ENCODE data around the gene GALNT2.

GALNT2 gene

DNA sequence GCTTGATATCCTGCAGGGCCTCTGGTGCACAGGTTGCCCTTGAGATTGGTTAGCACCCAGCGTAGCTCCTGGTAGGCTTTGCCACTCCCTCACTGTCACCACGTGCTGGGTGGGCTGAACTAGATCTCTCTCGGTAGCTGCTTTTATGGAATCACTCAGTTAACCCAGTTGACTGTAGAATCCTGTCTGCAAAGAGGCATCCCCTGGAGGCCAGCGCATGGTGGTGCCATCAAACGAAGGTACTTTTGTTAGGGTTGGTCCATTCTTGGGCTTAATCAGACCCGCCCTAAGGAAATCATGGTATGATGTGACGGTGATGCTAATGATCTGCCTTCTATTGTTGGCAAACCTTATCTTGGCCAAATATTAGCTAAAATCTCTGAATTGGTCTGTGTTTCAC, 153.4 kb downstream of the GALNT2 start:
- no peak for DNase-seq

DNA sequence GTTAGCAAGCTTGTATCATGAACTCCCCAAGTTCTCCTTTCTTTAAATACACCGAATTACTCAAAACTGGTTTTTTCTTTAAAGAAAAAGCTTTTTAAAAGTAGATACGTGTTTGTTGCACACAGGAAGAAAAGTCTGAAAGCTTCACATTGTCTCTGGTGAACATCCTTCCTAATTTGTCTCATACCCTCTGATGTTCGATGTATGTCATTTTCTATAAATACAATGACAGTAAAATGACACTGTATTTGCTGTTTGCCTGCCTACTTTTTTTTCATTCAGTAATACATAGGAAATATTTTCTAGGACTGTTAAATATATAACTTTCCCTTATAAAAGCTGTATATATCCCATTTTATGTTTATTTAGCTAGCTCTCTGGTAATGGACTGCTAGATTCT, 153.9 kb downstream of the GALNT2 start:
- DNase-seq = no peak

DNA sequence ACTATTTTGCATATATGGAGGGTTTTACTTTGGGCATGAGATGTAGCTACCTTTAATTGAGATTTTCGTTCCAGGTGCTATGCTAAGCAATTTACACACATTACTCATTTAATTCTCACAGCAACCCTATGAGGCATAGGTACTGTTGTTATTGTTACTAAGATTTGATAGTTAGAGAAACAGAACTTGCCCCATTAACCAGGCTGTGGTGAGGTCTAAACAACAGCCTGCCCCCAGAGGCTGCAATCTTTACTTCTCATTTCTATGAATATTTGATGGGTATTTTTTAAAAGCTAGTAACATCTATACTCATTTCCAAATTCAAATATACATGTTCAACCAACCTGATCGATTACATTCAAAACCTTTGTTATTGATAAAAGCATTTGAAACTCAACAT, 155.6 kb downstream of the GALNT2 start:
- DNase-seq = no peak

DNA sequence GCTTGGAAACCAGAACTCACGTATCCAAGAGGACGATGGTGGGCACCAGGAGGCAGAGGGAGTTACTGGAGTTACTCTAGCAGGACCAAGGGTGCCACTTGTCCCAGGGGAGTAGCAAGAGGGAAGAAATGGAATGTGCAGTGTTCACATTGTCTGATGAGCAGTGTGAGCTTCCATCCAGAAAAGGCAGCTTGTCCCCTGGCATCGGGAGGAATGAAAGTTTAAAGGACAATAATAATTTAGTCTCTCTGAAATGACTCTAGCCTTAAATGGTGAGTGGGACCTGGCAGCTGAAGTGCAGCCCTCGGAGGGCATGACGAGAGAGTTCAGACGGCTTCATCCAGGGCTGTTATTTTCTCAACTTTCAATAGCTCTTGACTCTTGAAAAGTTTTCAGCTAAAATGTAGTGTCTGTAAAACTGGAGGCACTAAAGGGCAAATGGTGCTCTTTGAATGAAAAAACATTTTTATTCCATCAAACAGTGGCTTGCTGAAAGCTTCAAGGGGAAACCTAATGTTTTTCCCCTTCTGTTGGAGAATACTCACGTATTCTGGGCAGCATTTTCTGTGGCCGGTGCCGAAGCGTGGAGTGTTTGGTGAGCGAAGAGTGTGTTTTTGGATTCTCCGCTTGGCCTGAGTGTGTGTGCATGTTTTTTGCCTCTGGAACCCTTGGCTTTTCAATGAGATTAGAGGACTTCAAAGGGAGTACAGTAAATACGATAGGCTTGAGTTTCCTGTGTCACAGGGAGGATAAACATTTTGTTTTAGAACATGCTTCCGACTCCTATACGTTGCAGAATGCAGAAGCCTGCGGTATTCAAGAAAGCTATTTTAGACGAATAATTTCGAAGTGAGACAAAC, 157.3 kb downstream of the GALNT2 start:
- DNase-seq = no peak

DNA sequence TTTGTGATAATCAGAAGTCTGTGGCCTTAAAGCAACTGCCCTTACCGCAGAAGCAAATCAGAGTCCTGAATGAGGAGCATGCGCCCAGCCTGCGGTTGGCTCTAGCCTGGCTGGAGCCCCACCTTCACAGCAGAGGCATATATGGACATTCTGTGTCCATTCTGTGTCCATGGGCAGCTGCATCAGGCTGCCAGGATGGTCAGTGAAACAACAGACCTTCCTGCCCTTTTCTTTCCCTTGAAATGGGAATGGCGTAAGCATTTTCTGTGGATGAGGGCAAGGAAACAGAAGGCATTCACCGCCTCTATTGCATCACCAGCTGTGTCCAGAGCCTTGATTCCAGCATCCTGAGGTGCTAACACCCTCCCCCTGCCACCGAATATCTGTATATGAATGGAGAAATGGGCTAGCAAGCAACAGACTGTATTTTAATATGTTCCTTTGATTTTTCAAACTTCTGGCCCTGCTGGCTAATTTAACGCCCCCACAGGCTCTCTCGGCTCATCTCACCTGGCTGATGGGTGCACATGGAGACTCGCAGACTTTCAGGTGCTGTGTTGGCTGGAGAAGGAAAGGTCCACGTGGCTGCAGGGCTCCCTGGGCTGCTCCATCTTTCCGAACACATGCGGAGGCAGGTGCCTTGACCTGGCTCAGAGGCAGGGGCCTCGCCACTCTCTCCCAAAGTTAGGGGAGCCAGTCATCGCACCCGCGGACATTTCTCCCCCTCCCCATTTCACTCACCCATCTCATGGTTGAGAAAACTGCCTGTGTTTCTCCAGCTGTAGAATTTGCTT, 159.2 kb downstream of the GALNT2 start:
- no peak for DNase-seq

DNA sequence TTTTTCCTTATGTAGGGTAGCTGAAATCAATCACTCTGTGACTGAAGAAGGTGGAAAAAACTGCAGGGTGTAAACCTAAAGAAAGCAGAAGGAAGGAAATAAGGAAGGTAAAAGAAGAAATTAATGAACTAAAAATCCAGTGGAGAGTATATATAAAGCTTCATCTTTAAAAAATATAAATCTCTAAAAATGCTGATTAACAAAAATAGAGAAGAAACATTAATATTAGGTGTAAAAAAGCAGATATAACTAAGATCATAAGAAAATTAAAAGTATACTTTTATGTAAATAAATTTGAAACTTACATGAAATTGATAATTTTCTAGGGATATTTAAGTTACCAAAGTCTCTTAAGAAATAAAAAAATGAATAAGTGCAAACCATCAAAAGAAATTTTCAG, 159.8 kb downstream of the GALNT2 start:
- no peak for DNase-seq

DNA sequence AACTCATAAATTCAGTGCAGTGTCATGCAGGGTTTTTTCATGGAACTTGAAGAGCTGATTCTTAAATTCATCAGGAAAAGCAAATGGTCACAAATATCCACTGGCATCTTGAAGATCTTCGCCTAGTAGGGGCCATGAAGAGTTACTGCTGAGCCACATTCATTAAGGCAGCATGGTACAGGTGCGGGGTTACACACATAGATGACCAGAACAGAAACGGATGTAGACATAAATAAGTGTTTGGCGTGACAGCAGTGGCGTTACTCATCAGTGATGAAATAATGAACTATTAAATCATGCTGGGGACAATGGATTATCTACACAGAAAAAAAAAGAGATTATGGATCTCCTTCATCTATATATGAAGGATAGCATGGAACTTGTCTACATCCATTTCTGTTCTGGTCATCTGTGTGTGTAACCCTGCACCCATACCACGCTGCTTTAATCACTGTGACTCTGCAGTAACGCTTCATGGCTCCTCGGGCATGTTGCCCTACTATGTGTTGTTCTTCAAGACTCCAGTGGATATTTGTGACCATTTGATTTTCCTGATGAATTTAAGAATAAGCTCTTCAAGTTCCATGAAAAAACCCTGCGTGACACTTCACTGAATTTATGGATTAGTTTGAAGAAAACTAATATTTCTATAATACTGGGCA, 161.3 kb downstream of the GALNT2 start:
- no peak for DNase-seq

DNA sequence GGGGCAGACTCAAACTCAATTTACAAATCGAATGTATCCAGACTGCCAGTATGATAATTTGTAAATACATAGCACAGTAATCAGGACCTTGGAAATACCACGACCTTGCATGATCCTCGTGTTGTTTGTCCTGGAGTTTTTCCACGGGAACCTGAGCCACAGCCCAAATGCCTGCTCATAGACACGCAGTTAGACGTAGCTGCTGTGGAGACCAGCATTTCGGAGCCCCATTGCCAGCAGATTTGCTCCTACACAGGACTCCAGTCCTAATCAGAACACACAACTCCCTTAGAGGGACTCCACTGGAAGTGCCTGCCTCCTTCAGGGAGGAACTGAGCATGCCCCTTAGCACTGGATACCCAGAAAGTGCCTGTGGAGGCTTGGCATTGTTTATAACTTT, 163.2 kb downstream of the GALNT2 start:
- DNase-seq = no peak

DNA sequence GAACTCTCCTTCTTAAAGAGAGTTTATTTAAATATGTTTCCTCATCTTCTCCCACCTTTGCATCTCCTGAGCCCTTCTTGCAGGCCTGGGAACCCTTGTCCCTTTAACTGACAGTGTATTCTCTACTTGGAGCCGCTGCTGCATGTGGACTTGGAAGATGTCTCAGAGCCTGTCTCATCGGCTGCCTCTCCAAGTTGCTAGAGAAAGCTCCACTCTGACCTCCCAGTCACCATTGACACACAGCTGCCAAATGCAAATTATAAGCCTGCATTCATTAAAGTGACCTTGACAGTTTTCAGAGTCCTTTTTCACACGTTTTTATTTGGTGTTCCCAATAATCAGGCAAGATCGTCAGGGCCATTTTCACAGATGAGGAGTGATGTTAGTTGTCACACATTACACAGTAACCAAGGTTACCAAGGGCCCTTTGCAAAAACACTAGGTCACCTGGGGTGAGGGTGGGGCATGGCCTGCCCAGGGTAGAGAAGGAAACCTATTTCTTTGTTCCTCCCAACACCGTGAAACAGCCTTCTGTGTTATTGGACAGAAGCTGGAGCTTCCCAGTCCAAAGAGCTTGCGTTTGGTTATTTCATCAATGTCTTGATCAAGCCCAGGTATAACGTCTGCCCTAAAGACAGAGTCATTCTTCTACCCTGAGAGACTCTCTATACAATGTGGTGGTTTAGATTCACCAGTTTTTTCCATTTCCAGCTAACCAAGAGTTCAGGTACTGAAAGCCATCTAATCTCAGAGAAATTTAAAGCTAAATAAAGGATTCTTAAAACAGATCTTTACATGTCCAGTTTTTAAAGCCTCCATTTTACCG, 164.1 kb downstream of the GALNT2 start:
- DNase-seq = no peak

DNA sequence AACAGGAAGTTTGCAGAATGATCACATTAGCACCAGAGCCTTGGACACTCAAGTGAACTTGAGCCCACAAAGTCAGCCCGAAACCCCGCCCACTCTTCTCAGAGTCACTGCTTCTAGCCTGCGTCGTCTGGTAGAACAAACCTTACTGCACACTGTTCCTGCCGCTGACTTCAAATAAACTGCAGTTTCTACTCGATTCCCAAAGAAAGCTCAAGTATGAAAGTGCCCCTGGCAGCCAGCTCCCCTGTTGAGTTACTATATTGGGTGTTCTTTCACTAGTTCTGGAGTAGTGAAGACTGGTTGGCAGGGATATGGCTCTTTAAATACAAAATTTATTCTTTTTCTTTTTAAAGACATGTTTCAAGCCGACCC, 164.7 kb downstream of the GALNT2 start:
- DNase-seq = peak; percentile 49

DNA sequence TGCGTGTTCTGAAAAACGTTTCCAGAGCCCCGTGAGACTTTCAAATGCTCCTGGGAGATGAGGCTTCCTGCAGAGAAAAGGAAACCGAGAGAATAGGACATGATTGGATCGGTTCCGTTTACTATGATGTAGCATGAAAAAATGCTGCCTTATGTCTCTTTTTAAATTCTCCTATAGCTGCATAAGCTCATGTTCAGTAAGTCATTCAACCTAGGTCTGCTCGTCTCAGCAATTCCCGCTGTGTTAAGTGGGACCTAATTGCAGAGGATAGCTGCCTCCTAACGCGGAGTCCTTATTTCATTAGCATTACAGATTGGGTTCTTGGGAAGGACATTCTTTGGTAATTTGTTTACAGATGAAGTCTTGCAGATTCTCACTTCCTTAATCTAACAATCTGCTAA, 165.3 kb downstream of the GALNT2 start:
- DNase-seq = no peak

DNA sequence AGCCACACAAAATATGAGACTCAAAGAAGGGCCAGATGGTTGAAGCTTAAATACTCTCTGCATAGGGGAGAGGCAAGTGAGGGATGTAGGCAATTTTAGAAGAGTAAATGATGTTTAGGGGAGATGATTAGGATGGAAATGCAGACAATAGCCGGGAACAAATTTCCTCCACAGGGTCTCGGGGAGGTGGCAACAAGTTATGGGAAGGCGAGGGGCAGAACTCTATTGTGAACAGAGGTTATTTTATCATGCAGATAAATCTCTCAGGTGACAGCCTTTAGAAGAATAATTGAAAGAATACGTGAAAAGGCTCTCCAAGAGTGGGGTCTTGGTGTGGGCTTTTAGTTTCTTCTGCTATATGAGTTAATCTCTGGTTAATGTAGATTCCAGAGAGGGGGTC, 166.7 kb downstream of the GALNT2 start:
- DNase-seq = no peak

DNA sequence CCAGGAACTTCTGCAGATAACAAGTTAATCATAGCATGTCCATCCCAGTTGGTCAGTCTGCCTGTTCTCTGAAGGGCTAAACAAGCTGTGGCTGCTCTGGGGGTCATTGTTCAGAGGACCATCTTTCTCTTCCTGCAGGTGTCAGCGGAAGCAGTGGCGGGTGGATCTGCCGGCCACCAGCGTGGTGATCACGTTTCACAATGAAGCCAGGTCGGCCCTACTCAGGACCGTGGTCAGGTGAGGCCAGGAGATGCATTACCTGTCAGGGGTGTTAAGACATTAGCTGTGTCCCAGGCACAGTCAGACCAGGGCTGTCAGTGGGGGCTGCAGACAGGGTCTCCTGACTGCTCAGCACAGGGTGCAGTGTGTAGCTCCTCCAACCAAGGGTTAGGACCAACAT, 168.8 kb downstream of the GALNT2 start:
- DNase-seq = no peak

DNA sequence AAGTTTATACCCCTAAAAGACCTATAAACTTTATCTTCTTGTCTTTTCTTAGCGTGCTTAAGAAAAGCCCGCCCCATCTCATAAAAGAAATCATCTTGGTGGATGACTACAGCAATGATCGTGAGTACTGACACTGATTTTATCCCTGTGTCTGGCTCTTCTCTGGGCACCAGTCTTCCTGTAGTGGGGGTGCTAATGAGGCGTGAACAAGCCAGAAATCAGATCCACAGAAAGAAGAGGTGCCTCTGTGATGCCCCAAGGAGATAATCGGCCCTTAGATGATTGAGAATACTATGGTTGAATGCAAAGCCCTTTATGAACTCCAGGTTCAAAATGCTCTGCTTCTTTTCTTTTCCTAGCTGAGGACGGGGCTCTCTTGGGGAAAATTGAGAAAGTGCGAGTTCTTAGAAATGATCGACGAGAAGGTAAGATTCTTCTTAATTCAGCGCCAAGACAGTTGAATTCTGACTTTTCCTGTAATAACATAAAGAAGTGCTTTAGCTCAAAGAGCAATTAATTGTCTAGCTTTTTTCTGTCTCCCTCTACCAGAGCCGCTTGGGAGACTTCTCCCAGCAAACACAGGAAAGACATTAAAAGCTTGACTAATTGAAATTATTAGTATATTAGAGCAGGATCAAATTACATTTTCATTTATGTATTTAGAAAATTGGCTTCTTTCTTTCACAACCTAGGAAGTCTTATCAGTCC, 169.4 kb downstream of the GALNT2 start:
- no peak for DNase-seq

DNA sequence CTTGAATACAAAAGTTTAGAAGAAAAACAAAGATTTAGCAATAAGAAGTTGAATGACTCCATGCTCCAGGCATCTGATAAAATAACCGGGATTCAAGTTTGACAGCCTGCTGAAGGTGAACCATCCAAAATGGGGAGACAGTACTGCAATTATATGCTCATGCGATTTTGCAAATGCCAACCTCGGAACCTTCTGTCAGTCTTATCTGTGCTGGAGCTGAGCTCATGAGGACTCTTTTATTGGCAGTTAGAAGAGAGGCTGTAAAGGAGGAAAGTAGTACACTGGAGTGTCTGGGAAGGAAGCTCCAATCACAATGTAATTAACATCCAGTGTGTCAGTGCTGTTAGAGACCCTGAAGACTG, 170.0 kb downstream of the GALNT2 start:
- DNase-seq = no peak

DNA sequence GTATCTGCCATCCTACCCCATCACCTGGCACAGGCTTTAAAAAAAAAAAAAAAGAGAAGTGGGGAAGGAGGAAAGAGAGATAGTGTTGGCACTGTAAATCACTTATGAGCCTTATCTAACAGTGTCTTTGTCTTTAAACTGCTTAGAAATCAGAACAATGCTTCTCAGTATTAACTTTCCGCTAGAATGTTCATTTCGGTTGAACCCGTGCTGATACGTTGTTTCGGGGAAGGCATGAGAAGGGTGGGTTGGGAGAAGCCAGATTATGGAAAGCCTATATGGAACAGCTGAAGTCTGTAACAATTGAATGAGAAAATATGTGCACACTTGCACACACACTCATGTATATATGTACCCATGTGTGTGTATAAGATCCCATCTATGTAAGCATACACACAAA, 170.8 kb downstream of the GALNT2 start:
- no peak for DNase-seq

DNA sequence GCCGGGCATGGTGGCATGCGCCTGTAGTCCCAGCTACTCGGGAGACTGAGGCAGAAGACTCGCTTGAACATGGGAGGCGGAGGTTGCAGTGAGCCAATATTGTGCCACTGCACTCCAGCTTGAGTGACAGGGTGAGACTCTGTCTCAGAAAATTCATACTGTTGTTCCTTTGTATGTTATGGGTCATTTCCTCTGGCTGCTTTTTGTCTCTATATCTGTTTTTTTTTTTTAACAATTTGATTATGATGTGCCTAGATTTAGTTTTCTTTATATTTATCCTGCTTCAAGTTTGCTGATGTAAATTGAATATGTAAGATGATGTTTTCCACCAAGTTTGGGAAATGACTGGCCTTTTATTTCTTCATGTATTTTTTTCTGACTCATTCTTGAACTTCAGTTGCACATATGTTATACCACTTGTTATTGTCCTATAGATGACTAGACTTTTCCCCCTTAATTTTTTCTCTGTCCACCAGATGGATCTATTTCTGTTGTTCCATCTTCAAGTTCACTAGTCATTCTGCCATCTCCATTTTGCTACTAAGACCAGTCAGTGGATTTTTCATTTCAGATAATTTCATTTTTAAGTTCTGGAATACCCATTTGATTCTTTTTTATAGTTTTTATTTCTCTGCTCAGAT, 173.5 kb downstream of the GALNT2 start:
- no peak for DNase-seq

DNA sequence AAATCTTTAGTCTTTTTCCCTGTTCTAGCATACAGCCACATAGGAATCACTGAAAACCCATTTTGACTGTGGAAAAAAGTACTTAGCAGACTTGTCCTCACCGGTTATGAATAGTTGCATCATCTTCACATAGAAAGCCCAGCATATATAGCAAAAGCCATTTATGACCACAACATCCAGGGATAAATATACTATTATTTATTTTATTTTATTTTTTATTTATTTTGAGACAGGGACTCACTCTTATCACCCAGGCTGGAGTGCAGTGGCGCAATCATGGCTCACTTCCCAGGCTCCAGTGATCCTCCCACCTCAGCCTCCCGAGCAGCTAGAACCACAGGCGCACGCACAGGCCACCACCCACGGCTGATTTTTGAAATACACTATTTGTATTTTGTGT, 175.3 kb downstream of the GALNT2 start:
- no peak for DNase-seq

DNA sequence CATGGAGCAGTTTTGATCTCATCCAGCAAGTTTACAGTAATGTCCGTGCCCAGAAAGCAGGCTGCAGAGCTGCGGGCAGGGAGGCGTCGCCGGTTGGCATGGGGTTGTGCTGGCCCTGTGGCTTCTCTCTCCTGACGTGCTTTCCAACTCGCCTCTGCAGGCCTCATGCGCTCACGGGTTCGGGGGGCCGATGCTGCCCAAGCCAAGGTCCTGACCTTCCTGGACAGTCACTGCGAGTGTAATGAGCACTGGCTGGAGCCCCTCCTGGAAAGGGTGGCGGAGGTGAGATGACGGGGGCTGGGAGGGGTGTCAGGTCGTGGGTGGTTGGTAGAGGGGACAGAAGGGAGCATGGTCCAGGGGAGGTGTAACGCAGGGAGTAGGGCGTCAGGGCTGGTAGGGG, 176.1 kb downstream of the GALNT2 start:
- DNase-seq = no peak

DNA sequence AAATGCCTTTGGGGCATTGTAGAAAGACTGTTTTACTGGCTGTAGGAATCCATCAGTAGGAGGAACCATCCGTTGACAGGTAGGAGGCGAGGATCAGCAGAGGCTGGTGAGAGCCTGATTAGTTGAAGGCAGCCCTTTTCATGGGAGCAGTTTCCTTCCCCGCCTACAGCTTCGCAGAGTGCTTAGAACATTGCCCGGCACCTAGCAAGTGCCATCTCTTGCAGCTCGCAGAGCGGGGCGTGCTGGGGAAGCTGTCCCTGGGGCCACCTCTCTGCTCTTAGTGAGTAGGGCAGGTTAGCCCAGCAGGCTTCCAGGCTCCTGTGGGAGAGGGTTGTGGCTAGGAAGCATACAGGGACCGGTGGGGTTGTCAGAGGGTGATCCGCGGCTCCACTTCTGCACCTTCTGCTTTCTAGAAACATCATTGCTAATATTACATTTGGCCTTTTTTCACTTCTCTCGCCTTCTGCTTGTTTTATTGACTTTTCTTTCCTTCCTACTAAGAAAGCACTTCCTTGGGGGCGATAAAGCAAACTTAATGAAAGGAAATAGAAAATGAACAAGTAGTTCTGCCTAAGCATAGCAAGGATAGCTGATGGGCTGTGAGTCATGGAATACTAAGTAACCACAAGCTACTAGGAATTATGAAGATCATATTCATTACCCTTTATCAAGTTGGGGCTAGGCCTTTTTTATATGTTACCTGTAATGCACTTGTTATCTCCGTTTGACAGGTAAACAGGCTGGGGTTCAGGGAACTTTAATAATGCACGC, 176.7 kb downstream of the GALNT2 start:
- DNase-seq = no peak

DNA sequence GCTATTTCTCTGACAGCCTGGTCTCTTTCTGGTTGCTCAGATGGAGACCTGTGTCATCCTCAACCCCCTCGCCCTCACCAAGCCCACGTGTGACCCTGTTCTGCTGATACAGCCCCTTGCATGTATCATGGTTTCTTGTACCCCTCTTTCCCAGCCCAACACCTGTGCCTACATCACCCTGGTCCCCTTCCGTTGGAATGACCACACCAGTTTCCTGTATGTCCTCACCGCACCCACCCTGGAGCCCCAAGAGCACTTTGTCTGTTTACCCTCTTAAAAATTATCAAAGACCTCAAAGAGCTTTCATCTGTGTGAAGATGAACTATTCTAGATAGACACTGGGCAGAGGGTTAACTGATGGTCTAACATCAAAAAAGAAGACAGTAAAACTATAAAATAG, 179.5 kb downstream of the GALNT2 start:
- DNase-seq = no peak
